Fibroblast of lung (primary cell): ENCODE measurements around the gene TOX3.

Experiments
- EZH2 ChIP-seq: IDR thresholded peaks from 2 replicates; pipeline ENCODE4 v1.5.1; 2012; ENCODE audit warnings: low read length, control low read depth, mild to moderate bottlenecking; ENCODE audit errors: missing control alignments
- TF ChIP-seq, protein P1 (sequence below), 2 donors: IDR thresholded peaks in 1 of 2; conservative IDR thresholded peaks in 1 of 2; 1 replicate in 1 of 2; 2 replicates in 1 of 2; pipeline ENCODE4 v1.5.1; 2011 to 2012; ENCODE audit warnings: low read length in 2 of 2, control low read depth in 1 of 2, inconsistent platforms in 1 of 2, low read depth in 1 of 2, mild to moderate bottlenecking in 1 of 2

- TF ChIP-seq, protein P1, sequence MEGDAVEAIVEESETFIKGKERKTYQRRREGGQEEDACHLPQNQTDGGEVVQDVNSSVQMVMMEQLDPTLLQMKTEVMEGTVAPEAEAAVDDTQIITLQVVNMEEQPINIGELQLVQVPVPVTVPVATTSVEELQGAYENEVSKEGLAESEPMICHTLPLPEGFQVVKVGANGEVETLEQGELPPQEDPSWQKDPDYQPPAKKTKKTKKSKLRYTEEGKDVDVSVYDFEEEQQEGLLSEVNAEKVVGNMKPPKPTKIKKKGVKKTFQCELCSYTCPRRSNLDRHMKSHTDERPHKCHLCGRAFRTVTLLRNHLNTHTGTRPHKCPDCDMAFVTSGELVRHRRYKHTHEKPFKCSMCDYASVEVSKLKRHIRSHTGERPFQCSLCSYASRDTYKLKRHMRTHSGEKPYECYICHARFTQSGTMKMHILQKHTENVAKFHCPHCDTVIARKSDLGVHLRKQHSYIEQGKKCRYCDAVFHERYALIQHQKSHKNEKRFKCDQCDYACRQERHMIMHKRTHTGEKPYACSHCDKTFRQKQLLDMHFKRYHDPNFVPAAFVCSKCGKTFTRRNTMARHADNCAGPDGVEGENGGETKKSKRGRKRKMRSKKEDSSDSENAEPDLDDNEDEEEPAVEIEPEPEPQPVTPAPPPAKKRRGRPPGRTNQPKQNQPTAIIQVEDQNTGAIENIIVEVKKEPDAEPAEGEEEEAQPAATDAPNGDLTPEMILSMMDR (conservative IDR thresholded peaks at IDR 0.05 in 1 of 2, IDR thresholded peaks at IDR 0.05 in 1 of 2; ENCODE audit: low read depth in 1 of 2, low read length in 2 of 2) = no peak
- TF ChIP-seq EZH2 = no peak
Measured at GRCh38 chr16:52491216-52491615, 55.7 kb downstream of the TOX3 start.
